Thoracic aorta (tissue), 2 donors: ENCODE measurements around the gene THOC5. TPM values are rescaled to one million over a fixed set of nuclear protein-coding genes. Genes with fewer than 3 reads are reported as not detected.

Experiments
- ATAC-seq: fragments of 150-250 bp; one replicate; pipeline ENCODE4 v1.8.0; 2017; ENCODE audit warnings: low read depth; ENCODE audit not compliant: insufficient number of reproducible peaks, low FRiP score
- DNase-seq: peaks from one replicate; pipeline ENCODE4 v3.0.0-alpha.2; 2020; ENCODE audit warnings: low spot score
- H3K27ac ChIP-seq, 2 donors: fragments of 200-600 bp; sonication (generic); 1 replicate in 1 of 2; 2 replicates in 1 of 2; pipeline ENCODE4 v1.5.1; 2016; ENCODE audit warnings: mild to moderate bottlenecking in 2 of 2, moderate library complexity in 2 of 2
- H3K27me3 ChIP-seq: fragments of 200-600 bp; sonication (generic); replicated peaks from 2 replicates; pipeline ENCODE4 v1.6.0; 2016; ENCODE audit warnings: mild to moderate bottlenecking; ENCODE audit not compliant: insufficient read depth
- H3K36me3 ChIP-seq: fragments of 200-600 bp; sonication (generic); one replicate; pipeline ENCODE4 v1.5.1; 2016
- H3K4me1 ChIP-seq, 2 donors: fragments of 200-600 bp; sonication (generic); 1 replicate in 1 of 2; 2 replicates in 1 of 2; pipeline versions ENCODE4 v1.5.1 to v1.6.0; 2016; ENCODE audit warnings: low read depth in 2 of 2, mild to moderate bottlenecking in 1 of 2; ENCODE audit not compliant: control insufficient read depth in 1 of 2
- H3K4me3 ChIP-seq: fragments of 200-600 bp; sonication (generic); 2 replicates; pipeline ENCODE4 v1.5.1; 2016; ENCODE audit warnings: mild to moderate bottlenecking
- H3K9me3 ChIP-seq: fragments of 200-600 bp; sonication (generic); 2 replicates; pipeline ENCODE4 v1.5.1; 2016
- total RNA-seq, 2 donors: library from RNA; depleted of rRNA; stranded (reverse); fragments of >200 nt; gene quantifications; one replicate each; pipeline versions ENCODE4 v1.1.0 to v1.2.3, GENCODE V29; 2016
- TF ChIP-seq, protein P1 (sequence below): fragments of 200-600 bp; sonication (generic); IDR thresholded peaks from one replicate; pipeline ENCODE4 v1.5.1; 2019; ENCODE audit warnings: antibody characterized with exemption

Gene THOC5
- total RNA-seq, 2 donors from 2014 or later, result 39.8 to 104 TPM

DNA sequence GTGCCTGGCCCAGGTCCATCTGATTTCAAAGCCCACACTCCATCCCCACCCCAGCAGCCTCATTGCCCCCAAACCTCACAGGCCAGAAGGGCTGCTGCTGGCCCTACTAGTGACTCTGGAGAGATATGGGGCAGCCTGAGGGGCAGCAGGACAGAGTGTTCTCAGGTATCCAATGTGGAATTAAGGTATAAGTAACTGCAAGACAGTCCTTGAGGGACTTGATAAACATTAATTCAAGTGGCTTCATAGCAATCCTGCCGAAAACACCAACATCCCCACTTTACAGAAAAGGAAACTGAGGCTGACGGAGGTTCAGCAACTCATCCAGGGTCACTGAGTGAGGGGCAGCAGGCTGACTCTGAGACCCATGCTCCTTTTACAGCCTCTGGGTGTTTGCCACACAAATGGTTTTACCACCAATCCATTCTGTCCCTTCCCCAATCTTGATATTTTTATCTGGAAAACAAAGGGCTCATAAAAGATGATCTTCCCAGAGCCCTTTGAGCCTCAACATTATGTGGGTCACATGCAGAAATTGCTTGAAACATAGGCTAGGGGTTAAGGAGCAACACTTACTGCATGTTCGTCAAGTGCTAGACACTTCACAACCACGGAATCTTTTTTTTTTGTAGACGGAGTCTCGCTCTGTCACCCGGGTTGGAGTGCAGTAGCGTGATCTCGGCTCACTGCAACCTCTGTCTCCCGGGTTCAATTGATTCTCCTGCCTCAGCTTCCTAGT is 25.1 kb upstream of the THOC5 start:
- Histone ChIP-seq H3K4me1 (peaks cover 0 to 10% of the 10 kb centered on the region in 2 donors), H3K27ac (no peak overlapping the region), H3K36me3 (no peaks in the 10 kb centered on the region), H3K27me3 (no peaks in the 10 kb centered on the region), H3K4me3 (no peak overlapping the region), H3K9me3 (no peaks in the 10 kb centered on the region)
- TF ChIP-seq, protein P1, sequence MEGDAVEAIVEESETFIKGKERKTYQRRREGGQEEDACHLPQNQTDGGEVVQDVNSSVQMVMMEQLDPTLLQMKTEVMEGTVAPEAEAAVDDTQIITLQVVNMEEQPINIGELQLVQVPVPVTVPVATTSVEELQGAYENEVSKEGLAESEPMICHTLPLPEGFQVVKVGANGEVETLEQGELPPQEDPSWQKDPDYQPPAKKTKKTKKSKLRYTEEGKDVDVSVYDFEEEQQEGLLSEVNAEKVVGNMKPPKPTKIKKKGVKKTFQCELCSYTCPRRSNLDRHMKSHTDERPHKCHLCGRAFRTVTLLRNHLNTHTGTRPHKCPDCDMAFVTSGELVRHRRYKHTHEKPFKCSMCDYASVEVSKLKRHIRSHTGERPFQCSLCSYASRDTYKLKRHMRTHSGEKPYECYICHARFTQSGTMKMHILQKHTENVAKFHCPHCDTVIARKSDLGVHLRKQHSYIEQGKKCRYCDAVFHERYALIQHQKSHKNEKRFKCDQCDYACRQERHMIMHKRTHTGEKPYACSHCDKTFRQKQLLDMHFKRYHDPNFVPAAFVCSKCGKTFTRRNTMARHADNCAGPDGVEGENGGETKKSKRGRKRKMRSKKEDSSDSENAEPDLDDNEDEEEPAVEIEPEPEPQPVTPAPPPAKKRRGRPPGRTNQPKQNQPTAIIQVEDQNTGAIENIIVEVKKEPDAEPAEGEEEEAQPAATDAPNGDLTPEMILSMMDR, result no peak
- DNase-seq (no peak), ATAC-seq (no peak)

DNA sequence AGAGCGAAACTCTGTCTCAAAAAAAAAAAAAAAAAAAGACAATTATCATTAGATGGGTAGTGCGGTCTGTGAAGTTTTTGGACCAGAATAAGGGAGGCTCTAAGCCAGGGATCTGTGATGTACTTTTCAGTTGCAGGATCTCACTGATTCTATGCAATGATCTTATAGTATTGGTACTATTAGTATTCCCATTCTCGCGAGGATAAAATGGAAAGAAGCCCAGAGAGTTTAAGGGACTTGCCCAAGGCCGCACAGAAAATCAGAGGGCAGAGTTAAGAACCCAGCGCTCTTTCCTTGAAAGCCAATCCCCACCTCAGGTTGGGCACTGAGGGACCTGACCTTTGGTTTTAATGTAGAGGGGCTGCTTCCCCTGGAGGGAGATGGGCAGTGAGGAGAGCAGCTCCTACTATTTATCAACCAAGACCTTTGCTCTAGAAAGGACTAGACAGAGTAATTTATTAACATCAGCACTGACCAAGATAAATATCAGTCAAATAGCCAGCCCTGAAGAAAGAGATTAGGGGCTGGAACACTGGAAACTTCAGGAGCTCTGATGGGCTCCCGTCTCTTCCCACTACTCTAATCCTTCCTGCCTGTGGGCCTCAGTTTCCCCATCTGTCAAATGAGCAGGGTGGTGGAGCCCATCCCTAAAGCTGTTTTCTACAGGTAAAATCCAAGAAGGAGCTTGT is 21.3 kb upstream of the THOC5 start:
- Histone ChIP-seq H3K9me3 (no peaks in the 10 kb centered on the region), H3K4me3 (no peak overlapping the region), H3K27ac (no peak overlapping the region), H3K4me1 (no peaks in the 10 kb centered on the region), H3K27me3 (no peaks in the 10 kb centered on the region), H3K36me3 (peaks cover 5% of the 10 kb centered on the region)
- DNase-seq (no peak), ATAC-seq (no peak)
- TF ChIP-seq, protein P1, result no peak

DNA sequence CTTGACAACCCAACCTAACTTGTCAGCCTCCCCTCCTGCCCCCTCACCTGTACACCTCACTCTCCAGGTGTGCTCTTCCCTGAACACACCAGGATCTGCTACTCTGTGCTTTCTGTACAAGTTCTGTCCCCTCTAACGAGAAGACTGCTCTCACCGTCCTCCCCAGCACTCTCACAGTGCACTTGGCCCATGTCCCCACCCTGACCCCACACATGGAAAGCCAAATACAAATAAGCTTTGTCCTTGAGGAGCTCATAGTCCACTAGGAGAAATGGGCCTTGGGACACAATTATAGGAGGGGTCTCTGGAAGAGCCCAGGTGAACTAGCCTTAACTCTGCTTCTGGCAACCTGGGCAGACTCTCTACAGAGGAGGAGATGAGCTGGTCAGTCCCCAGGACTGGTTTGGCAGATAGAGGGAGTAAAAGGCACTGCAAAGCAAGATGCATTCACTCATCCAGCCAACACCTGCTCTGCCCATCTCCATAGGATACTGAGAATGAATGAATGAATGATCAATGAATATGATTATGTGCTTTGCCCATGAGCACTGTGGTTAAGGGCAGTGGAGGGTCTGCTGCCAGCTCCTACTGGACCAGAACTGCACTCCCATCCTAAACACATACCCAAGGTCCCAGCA is 17.5 kb upstream of the THOC5 start:
- no peak for ATAC-seq
- TF ChIP-seq, protein P1, result no peak
- no peaks in the 10 kb centered on the region for H3K27me3 ChIP-seq
- H3K9me3 ChIP-seq, result no peaks in the 10 kb centered on the region
- no peak overlapping the region for H3K4me3 ChIP-seq
- no peak for DNase-seq
- H3K27ac ChIP-seq, result no peak overlapping the region
- H3K4me1 ChIP-seq, result no peaks in the 10 kb centered on the region
- peaks cover 7% of the 10 kb centered on the region for H3K36me3 ChIP-seq

DNA sequence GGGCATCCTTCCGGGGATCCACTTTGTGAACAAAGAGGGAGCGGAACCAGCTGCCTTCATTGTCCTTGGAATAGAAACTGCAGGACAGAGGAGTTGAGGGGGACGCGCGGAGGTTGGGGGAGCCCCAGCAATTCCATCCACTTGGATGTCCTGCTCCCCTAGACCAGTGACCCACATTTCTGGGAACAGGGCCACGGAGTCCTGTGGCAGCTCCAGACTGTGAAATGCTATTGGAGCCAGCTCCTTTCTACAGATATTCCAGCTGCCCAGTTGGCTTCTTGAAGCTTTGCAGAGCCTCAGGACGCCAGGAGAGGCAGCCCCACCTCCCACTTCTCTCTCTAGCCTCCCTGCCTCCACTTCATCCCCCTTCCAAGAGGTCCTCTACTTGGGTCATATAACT is 16.9 kb upstream of the THOC5 start:
- Histone ChIP-seq H3K9me3 (no peaks in the 10 kb centered on the region), H3K27me3 (no peaks in the 10 kb centered on the region), H3K4me1 (no peaks in the 10 kb centered on the region), H3K36me3 (peaks cover 7% of the 10 kb centered on the region), H3K4me3 (no peak overlapping the region), H3K27ac (no peak overlapping the region)
- TF ChIP-seq, protein P1, result no peak
- no peak for DNase-seq
- ATAC-seq, result no peak

DNA sequence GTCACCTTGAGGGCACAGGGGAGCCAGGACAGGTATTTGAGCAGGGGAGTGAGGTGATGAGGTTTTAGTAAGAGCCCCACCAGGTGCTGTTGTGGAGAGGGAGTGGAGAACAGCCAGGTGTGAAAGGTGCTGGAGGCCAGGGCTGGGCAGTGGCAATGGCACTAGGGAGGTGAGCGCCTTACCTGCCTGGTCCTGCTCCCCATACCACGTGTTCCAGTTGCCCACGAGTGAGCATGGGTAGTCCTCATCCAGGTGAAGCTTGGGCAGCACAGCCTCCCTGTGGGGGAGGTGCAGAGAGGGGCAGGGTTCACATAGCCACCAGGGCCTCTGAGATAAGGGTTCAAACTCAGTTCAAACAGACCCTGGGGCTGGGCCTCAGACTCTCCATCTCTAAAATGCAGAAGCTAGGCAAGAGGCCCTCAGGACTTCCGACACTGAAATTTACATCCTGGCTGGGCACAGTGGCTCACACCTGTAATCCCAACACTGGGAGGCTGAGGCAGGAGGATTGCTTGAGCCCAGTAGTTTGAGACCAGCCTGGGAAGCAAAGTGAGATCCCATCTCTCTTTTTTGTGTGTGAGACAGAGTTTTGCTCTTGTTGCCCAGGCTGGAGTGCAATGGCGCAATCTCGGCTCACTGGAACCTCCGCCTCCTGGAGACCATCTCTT is 15.6 kb upstream of the THOC5 start:
- no peaks in the 10 kb centered on the region for H3K9me3 ChIP-seq
- H3K27ac ChIP-seq, result no peak overlapping the region
- no peak for DNase-seq
- H3K36me3 ChIP-seq, result peaks cover 7% of the 10 kb centered on the region
- H3K4me3 ChIP-seq, result no peak overlapping the region
- no peak for ATAC-seq
- no peaks in the 10 kb centered on the region for H3K27me3 ChIP-seq
- TF ChIP-seq, protein P1, result no peak
- H3K4me1 ChIP-seq, result no peaks in the 10 kb centered on the region
